Measurements from ENCODE around the gene SDF4.
"Not testable (repeated sequence)": the region's sequence is repeated elsewhere in the genome, so short reads cannot be mapped to it uniquely, and the experiment has no call there.

SDF4 gene

GRCh38 chr1:1197188-1197500 is 34.7 kb downstream of the SDF4 start:
- ATAC-seq (no peak), DNase-seq (ENCODE audit: low spot score in 2 of 2) (no peak)
- peaks cover 56% of the 10 kb centered on the region for H3K36me3 Mint-ChIP-seq
- no peak overlapping the region for H3K4me3 Mint-ChIP-seq
- H3K27ac Mint-ChIP-seq, result peak overlapping the region; percentile 66
- peaks cover 27% of the 10 kb centered on the region for H3K4me1 Mint-ChIP-seq
- peaks cover 7% of the 10 kb centered on the region for H3K9me3 Mint-ChIP-seq

- peaks cover 56% of the 10 kb centered on the region for H3K36me3 Mint-ChIP-seq
- H3K9me3 Mint-ChIP-seq, result peaks cover 7% of the 10 kb centered on the region
- H3K4me3 Mint-ChIP-seq, result no peak overlapping the region
- ATAC-seq (no peak), DNase-seq (ENCODE audit: low spot score in 2 of 2) (no peak)
- H3K4me1 Mint-ChIP-seq, result peaks cover 27% of the 10 kb centered on the region
- peak overlapping the region; percentile 66 for H3K27ac Mint-ChIP-seq
Measured at GRCh38 chr1:1196431-1197187, 35.2 kb downstream of the SDF4 start.

GRCh38 chr1:1195726-1196125 is 36.1 kb downstream of the SDF4 start:
- Mint-ChIP-seq H3K4me1 (peaks cover 26% of the 10 kb centered on the region), H3K27ac (peak overlapping the region; percentile 66), H3K36me3 (peaks cover 53% of the 10 kb centered on the region)
- not testable (repeated sequence) for H3K4me3 Mint-ChIP-seq; DNase-seq (ENCODE audit: low spot score in 2 of 2); ATAC-seq; H3K9me3 Mint-ChIP-seq

- H3K4me3 Mint-ChIP-seq, result no peak overlapping the region
- peak overlapping the region; percentile 66 for H3K27ac Mint-ChIP-seq
- ATAC-seq, result no peak
- H3K9me3 Mint-ChIP-seq, result peaks cover 7% of the 10 kb centered on the region
- no peak for DNase-seq (ENCODE audit: low spot score in 2 of 2)
- H3K36me3 Mint-ChIP-seq, result peaks cover 43% of the 10 kb centered on the region
- H3K4me1 Mint-ChIP-seq, result peaks cover 16% of the 10 kb centered on the region
Measured at GRCh38 chr1:1194723-1195122, 37.1 kb downstream of the SDF4 start.

GRCh38 chr1:1191734-1192133 is 40.1 kb downstream of the SDF4 start:
- Mint-ChIP-seq H3K9me3 (peaks cover 7% of the 10 kb centered on the region), H3K4me1 (peaks cover 12% of the 10 kb centered on the region), H3K4me3 (no peak overlapping the region), H3K27ac (no peak overlapping the region), H3K36me3 (peaks cover 22% of the 10 kb centered on the region)
- ATAC-seq (no peak), DNase-seq (ENCODE audit: low spot score in 2 of 2) (no peak)

- Mint-ChIP-seq H3K27ac (no peak overlapping the region), H3K4me1 (no peaks in the 10 kb centered on the region), H3K4me3 (no peak overlapping the region), H3K9me3 (no peaks in the 10 kb centered on the region), H3K36me3 (peaks cover 11% of the 10 kb centered on the region)
- ATAC-seq (no peak), DNase-seq (ENCODE audit: low spot score in 2 of 2) (no peak)
Measured at GRCh38 chr1:1189111-1189510, 42.7 kb downstream of the SDF4 start.

- peaks cover 3% of the 10 kb centered on the region for H3K36me3 Mint-ChIP-seq
- ATAC-seq, result no peak
- no peak overlapping the region for H3K4me3 Mint-ChIP-seq
- DNase-seq (ENCODE audit: low spot score in 2 of 2), result no peak
- peaks cover 5% of the 10 kb centered on the region for H3K4me1 Mint-ChIP-seq
- H3K27ac Mint-ChIP-seq, result no peak overlapping the region
- no peaks in the 10 kb centered on the region for H3K9me3 Mint-ChIP-seq
Measured at GRCh38 chr1:1187938-1188337, 43.9 kb downstream of the SDF4 start.

GRCh38 chr1:1185101-1185765 is 46.6 kb downstream of the SDF4 start:
- Mint-ChIP-seq H3K4me3 (no peak overlapping the region), H3K36me3 (no peaks in the 10 kb centered on the region), H3K27ac (no peak overlapping the region), H3K9me3 (no peaks in the 10 kb centered on the region), H3K4me1 (peaks cover 11% of the 10 kb centered on the region)
- ATAC-seq (peak; percentile 6), DNase-seq (ENCODE audit: low spot score in 2 of 2) (no peak)

- H3K36me3 Mint-ChIP-seq, result no peaks in the 10 kb centered on the region
Measured at GRCh38 chr1:1183833-1184775, 47.7 kb downstream of the SDF4 start.

GRCh38 chr1:1183221-1183747 is 48.5 kb downstream of the SDF4 start:
- Mint-ChIP-seq H3K9me3 (no peaks in the 10 kb centered on the region), H3K36me3 (no peaks in the 10 kb centered on the region), H3K4me1 (peaks cover 11% of the 10 kb centered on the region), H3K4me3 (no peak overlapping the region), H3K27ac (no peak overlapping the region)
- ATAC-seq (no peak), DNase-seq (ENCODE audit: low spot score in 2 of 2) (no peak)

More at GRCh38 chr1:1183833-1184775, 47.7 kb downstream of the SDF4 start:
- DNase-seq (ENCODE audit: low spot score in 2 of 2), result no peak
- Mint-ChIP-seq H3K4me3 (no peak overlapping the region), H3K4me1 (peaks cover 11% of the 10 kb centered on the region), H3K27ac (peak overlapping the region; percentile 54), H3K9me3 (no peaks in the 10 kb centered on the region)
- peak; percentile 20 for ATAC-seq

GRCh38 chr1:1182491-1183220 is 49.1 kb downstream of the SDF4 start:
- ATAC-seq (no peak), DNase-seq (ENCODE audit: low spot score in 2 of 2) (no peak)
- Mint-ChIP-seq H3K27ac (no peak overlapping the region), H3K4me3 (no peak overlapping the region), H3K4me1 (peaks cover 11% of the 10 kb centered on the region), H3K9me3 (no peaks in the 10 kb centered on the region), H3K36me3 (no peaks in the 10 kb centered on the region)

- no peak for ATAC-seq
- no peaks in the 10 kb centered on the region for H3K9me3 Mint-ChIP-seq
- DNase-seq (ENCODE audit: low spot score in 2 of 2), result no peak
- H3K27ac Mint-ChIP-seq, result no peak overlapping the region
- H3K4me1 Mint-ChIP-seq, result peaks cover 11% of the 10 kb centered on the region
- no peak overlapping the region for H3K4me3 Mint-ChIP-seq
- H3K36me3 Mint-ChIP-seq, result no peaks in the 10 kb centered on the region
Measured at GRCh38 chr1:1181938-1182410, 49.8 kb downstream of the SDF4 start.

- H3K9me3 Mint-ChIP-seq, result no peaks in the 10 kb centered on the region
- H3K4me1 Mint-ChIP-seq, result peaks cover 11% of the 10 kb centered on the region
- no peak overlapping the region for H3K4me3 Mint-ChIP-seq
- no peak overlapping the region for H3K27ac Mint-ChIP-seq
- ATAC-seq (no peak), DNase-seq (ENCODE audit: low spot score in 2 of 2) (no peak)
- H3K36me3 Mint-ChIP-seq, result no peaks in the 10 kb centered on the region
Measured at GRCh38 chr1:1181129-1181937, 50.5 kb downstream of the SDF4 start.
